ENCODE results near the gene NAA38.
A peak's percentile ranks its signal among the peaks of the same experiment; 100 is the strongest.

Gene NAA38

DNA sequence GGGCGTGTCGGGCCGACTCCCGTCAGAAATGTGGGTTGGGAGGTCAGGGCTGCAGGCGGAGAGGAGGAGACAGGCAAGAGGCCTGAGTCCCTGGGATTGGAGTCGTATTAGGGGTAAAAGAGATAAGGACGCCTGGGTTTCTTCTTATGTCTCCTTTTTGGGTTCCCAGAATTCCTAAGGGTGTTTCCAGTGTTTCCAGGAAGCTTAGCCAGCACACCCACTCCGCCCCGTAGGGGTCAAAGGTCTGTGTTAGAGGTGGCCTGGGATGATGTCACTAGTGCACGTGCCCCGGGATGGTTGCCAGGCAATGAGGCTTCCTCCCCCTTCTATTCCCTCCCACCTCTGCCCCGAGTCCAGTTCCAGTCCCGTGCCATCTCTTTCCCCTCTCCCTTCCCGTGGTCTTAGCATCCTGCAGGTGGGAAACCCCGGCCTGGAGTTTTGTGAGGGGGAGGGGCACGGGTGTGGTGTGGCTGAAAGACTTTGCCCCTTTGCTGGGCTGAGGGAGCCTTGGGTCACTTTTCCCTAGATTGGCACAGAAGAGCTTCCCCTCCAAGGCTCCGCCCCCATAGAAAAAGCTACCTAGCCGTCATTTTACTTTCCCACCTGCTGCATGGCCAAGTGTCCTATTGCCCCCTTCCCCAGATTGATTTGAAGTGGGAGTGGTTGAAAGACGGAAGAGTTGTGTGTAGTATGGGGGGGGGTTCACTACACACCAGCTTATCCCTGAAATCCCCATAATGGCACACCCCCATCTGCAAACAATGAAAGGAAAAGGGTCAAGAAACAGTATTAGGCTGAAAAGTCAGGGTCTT lies 20.6 kb downstream of the NAA38 start (continued):
- peak; percentile 96; the same call in 1 of the 2 replicates for TF ChIP-seq PRDM2 (tag by site-specific recombination; IDR thresholded peaks at IDR 0.05; ENCODE audit: borderline replicate concordance)
- TF ChIP-seq ZNF155 (tag by site-specific recombination; IDR thresholded peaks at IDR 0.05), result no peak; the same call in 1 of the 2 replicates
- peak; percentile 95 for TF ChIP-seq SALL2 (tag by site-specific recombination; IDR thresholded peaks at IDR 0.05; ENCODE audit: borderline replicate concordance)
- peak; percentile 90 for TF ChIP-seq ZNF184 (tag by site-specific recombination; IDR thresholded peaks at IDR 0.05)
- no peak; the same call in 1 of the 2 replicates for TF ChIP-seq ZFP41 (tag by site-specific recombination; IDR thresholded peaks at IDR 0.05; ENCODE audit: borderline replicate concordance)
- TF ChIP-seq, protein P1, sequence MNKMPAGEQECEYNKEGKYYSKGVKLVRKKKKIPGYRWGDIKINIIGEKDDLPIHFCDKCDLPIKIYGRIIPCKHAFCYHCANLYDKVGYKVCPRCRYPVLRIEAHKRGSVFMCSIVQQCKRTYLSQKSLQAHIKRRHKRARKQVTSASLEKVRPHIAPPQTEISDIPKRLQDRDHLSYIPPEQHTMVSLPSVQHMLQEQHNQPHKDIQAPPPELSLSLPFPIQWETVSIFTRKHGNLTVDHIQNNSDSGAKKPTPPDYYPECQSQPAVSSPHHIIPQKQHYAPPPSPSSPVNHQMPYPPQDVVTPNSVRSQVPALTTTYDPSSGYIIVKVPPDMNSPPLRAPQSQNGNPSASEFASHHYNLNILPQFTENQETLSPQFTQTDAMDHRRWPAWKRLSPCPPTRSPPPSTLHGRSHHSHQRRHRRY (tag by site-specific recombination; IDR thresholded peaks at IDR 0.05), result peak; percentile 51; the same call in 1 of the 2 replicates
- TF ChIP-seq KLF1 (tag by site-specific recombination; IDR thresholded peaks at IDR 0.05), result peak; percentile 99
- no peak for TF ChIP-seq ZNF354C (tag by site-specific recombination; IDR thresholded peaks at IDR 0.05; ENCODE audit: borderline replicate concordance, low read depth)
- peak; percentile 100 for TF ChIP-seq KLF7 (tag by site-specific recombination; IDR thresholded peaks at IDR 0.05; ENCODE audit: borderline replicate concordance)
- TF ChIP-seq ZNF529 (tag by site-specific recombination; IDR thresholded peaks at IDR 0.05; ENCODE audit: insufficient replicate concordance), result no peak
- no peak for TF ChIP-seq ZNF214 (tag by site-specific recombination; IDR thresholded peaks at IDR 0.05; ENCODE audit: borderline replicate concordance)
- TF ChIP-seq ZNF148 (tag by site-specific recombination; IDR thresholded peaks at IDR 0.05; ENCODE audit: borderline replicate concordance), result peak; percentile 99
- TF ChIP-seq ZEB2 (tag by site-specific recombination; IDR thresholded peaks at IDR 0.05), result peak; percentile 98
- TF ChIP-seq, protein P2, sequence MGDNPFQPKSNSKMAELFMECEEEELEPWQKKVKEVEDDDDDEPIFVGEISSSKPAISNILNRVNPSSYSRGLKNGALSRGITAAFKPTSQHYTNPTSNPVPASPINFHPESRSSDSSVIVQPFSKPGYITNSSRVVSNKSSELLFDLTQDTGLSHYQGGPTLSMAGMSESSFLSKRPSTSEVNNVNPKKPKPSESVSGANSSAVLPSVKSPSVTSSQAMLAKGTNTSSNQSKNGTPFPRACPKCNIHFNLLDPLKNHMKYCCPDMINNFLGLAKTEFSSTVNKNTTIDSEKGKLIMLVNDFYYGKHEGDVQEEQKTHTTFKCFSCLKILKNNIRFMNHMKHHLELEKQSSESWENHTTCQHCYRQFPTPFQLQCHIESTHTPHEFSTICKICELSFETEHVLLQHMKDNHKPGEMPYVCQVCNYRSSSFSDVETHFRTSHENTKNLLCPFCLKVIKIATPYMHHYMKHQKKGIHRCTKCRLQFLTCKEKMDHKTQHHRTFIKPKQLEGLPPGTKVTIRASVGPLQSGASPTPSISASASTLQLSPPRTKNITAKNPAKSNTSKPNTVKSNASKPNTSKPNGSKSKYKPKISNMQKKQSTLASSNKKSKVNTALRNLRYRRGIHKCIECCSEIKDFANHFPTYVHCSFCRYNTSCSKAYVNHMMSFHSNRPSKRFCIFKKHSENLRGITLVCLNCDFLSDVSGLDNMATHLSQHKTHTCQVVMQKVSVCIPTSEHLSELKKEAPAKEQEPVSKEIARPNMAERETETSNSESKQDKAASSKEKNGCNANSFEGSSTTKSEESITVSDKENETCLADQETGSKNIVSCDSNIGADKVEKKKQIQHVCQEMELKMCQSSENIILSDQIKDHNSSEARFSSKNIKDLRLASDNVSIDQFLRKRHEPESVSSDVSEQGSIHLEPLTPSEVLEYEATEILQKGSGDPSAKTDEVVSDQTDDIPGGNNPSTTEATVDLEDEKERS (tag by site-specific recombination; IDR thresholded peaks at IDR 0.05), result 0 out of 2 replicates have a peak, but pooled peaks have one; percentile 91
- TF ChIP-seq, protein P3, sequence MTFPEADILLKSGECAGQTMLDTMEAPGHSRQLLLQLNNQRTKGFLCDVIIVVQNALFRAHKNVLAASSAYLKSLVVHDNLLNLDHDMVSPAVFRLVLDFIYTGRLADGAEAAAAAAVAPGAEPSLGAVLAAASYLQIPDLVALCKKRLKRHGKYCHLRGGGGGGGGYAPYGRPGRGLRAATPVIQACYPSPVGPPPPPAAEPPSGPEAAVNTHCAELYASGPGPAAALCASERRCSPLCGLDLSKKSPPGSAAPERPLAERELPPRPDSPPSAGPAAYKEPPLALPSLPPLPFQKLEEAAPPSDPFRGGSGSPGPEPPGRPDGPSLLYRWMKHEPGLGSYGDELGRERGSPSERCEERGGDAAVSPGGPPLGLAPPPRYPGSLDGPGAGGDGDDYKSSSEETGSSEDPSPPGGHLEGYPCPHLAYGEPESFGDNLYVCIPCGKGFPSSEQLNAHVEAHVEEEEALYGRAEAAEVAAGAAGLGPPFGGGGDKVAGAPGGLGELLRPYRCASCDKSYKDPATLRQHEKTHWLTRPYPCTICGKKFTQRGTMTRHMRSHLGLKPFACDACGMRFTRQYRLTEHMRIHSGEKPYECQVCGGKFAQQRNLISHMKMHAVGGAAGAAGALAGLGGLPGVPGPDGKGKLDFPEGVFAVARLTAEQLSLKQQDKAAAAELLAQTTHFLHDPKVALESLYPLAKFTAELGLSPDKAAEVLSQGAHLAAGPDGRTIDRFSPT (tag by site-specific recombination; IDR thresholded peaks at IDR 0.05), result peak; percentile 95
- TF ChIP-seq ZNF404 (tag by site-specific recombination; IDR thresholded peaks at IDR 0.05), result no peak
- TF ChIP-seq, protein P4, sequence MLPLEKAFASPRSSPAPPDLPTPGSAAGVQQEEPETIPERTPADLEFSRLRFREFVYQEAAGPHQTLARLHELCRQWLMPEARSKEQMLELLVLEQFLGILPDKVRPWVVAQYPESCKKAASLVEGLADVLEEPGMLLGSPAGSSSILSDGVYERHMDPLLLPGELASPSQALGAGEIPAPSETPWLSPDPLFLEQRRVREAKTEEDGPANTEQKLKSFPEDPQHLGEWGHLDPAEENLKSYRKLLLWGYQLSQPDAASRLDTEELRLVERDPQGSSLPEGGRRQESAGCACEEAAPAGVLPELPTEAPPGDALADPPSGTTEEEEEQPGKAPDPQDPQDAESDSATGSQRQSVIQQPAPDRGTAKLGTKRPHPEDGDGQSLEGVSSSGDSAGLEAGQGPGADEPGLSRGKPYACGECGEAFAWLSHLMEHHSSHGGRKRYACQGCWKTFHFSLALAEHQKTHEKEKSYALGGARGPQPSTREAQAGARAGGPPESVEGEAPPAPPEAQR (tag by site-specific recombination; IDR thresholded peaks at IDR 0.05), result peak; percentile 99
- TF ChIP-seq ZBTB1 (tag by site-specific recombination; IDR thresholded peaks at IDR 0.05), result peak; percentile 80
- TF ChIP-seq ZNF132 (tag by site-specific recombination; IDR thresholded peaks at IDR 0.05; ENCODE audit: borderline replicate concordance), result no peak
- no peak for TF ChIP-seq MEIS1 (CRISPR knock-in tag; IDR thresholded peaks at IDR 0.05; ENCODE audit: borderline replicate concordance)
- no peak for TF ChIP-seq MZF1 (tag by site-specific recombination; IDR thresholded peaks at IDR 0.05; ENCODE audit: borderline replicate concordance)

All from HEK293 (cell line).